ENCODE measurements around the gene EVL.
A peak's percentile ranks its signal among the peaks of the same experiment; 100 is the strongest.

The EVL gene

DNA sequence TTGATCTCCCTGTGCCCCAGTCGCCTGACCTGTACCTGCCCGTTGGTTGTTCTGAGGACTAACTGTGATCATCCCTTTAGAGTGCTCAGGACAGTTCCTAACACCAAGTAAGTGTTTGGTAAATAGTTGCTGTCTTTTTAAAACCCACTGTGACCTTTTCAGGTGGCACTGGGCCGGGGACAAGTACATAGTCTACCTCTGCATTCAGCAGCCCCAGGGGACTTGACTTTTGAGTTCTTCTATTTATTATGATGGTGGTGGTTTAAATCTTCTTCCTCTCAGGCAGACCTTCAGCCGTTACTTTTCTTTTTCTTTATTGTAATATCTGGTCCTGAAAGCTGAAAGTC lies 38.8 kb downstream of the EVL start:
- H3K4me3 ChIP-seq (ENCODE audit: low read depth, low read length) = no peak overlapping the region
- no peak for DNase-seq (ENCODE audit: low read depth)
- TF ChIP-seq POLR2A (IDR thresholded peaks at IDR 0.05; ENCODE audit: extremely low read depth, insufficient read length) = no peak
- no peak for TF ChIP-seq MYC (IDR thresholded peaks at IDR 0.05; ENCODE audit: low read depth, low read length)
- TF ChIP-seq, protein P1, sequence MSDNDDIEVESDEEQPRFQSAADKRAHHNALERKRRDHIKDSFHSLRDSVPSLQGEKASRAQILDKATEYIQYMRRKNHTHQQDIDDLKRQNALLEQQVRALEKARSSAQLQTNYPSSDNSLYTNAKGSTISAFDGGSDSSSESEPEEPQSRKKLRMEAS (IDR thresholded peaks at IDR 0.05; ENCODE audit: low read depth, low read length) = no peak
- TF ChIP-seq, protein P2, sequence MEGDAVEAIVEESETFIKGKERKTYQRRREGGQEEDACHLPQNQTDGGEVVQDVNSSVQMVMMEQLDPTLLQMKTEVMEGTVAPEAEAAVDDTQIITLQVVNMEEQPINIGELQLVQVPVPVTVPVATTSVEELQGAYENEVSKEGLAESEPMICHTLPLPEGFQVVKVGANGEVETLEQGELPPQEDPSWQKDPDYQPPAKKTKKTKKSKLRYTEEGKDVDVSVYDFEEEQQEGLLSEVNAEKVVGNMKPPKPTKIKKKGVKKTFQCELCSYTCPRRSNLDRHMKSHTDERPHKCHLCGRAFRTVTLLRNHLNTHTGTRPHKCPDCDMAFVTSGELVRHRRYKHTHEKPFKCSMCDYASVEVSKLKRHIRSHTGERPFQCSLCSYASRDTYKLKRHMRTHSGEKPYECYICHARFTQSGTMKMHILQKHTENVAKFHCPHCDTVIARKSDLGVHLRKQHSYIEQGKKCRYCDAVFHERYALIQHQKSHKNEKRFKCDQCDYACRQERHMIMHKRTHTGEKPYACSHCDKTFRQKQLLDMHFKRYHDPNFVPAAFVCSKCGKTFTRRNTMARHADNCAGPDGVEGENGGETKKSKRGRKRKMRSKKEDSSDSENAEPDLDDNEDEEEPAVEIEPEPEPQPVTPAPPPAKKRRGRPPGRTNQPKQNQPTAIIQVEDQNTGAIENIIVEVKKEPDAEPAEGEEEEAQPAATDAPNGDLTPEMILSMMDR (IDR thresholded peaks at IDR 0.05; ENCODE audit: low read depth, low read length) = no peak

DNA sequence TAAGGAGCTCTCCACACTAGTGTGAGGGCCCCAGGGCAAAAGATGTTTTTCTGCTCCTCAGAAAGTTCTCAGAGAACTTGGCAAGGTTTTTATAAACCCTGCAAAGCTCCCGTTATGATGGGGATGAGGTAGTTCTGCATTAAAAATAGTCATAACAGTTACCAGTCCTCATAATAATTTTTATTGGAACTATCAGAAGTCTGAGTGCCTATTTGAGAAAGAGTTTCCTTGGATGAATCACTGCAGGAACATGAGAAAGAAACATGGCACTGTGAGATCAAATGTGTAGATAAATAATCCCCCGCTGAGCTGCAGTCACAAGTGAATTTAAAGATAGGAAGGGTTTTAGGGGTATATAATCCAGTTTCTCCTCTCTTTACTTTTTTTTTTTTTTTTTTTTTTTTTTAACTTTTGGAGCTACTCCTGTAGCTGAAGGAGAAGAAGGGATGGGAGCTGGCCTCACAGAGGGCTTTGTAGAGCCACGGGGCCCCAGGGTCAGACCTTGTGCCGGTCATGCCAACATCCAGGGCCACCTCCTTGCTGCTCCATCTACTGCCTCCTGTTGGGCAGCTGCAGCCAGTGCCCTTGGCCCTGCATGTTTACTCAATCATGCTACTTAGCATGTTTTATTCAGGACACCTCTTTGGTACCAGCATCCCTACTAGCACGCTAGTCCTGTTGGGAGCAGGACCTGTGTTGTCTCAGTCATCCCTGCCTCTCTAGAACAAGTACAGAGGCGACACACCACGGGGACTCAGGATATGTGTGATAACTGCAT lies 39.5 kb downstream of the EVL start:
- no peak overlapping the region for H3K4me3 ChIP-seq (ENCODE audit: low read depth, low read length)
- no peak for DNase-seq (ENCODE audit: low read depth)
- TF ChIP-seq, protein P2 (IDR thresholded peaks at IDR 0.05; ENCODE audit: low read depth, low read length) = peak; percentile 16
- no peak for TF ChIP-seq MYC (IDR thresholded peaks at IDR 0.05; ENCODE audit: low read depth, low read length)

DNA sequence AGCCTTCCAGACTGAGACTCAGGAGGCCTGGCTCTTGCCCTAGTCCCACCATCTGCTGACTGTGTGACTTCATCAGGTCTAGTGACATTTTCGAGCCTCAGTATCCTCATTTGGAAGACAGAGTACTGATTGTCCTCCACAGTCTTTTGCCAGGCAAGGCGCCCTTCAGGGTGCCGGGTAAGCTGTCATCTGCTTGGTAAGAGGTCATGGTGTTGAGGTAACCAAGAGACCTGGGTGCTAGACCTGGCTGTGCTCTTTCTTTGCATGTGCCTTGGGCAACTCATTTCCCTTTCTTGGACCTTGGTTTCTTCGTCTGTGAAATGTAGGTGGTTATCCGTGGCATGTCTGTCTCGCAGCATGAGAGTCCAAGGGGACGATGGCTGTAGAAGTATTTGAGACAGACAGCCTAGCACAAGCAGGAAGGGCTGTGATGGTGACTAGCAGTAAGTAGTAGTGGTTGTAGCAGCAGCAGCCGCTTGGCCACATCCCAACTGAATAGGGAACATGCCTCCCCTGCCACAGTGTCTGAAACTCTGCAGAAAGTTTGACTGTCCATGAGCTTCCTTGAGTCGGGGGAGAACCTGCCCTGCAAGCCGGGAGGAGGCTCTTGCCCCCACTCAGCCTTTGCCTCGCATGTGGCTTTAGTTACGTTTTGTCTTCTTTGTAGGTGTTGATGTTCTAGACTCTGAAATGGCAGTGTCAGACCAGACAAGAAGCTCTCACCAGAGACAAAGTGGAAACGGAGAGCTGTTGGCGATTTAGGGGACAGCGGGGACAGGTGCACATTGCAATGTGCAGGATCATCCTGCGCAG lies 40.3 kb downstream of the EVL start:
- TF ChIP-seq, protein P2 (IDR thresholded peaks at IDR 0.05; ENCODE audit: low read depth, low read length) = no peak
- no peak for TF ChIP-seq MYC (IDR thresholded peaks at IDR 0.05; ENCODE audit: low read depth, low read length)
- no peak for TF ChIP-seq POLR2A (IDR thresholded peaks at IDR 0.05; ENCODE audit: extremely low read depth, insufficient read length)
- TF ChIP-seq, protein P1 (IDR thresholded peaks at IDR 0.05; ENCODE audit: low read depth, low read length) = no peak
- H3K4me3 ChIP-seq (ENCODE audit: low read depth, low read length) = no peak overlapping the region
- DNase-seq (ENCODE audit: low read depth) = no peak

DNA sequence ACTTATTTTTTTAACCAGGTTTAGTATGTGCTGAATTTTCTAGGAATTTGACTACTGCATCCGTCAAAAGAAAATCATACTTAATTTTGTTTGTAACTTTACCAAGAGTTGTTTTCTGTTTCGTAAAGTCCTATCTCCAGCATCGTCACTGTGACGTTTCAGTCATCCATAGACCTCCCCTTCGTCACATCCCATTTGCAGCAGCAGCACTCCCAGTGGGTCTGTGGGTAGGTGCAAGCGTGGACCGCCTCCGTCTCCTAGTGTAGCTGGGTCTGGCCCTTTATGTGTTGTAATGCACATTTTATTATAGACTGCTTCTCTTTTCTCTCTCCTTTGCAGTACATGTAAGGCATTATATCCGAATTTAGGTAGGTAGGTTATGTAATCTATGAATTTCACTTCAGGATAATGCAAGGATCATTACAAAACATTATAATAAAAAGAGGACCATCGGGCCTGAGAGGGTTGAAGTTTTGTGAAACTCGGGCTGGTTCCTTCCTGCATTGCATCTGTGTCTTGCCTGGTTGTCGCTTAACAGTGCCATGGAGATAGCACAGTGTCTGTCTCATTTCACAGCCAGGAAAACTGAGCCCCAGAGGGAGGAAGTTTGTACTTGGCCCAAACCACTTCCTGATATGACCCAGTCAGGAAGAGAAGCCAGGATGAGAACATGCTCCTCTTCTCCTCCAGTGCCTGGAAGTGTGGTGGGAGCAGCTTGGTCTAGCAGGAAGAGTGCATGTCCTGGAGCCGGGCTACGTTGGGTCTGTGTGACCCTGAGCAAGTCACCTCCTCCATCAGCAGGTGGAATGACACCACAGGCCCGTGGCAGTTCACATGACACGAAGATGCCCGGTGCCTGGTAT lies 41.3 kb downstream of the EVL start:
- no peak for DNase-seq (ENCODE audit: low read depth)
- TF ChIP-seq POLR2A (IDR thresholded peaks at IDR 0.05; ENCODE audit: extremely low read depth, insufficient read length) (no peak), MYC (IDR thresholded peaks at IDR 0.05; ENCODE audit: low read depth, low read length) (no peak)
- TF ChIP-seq, protein P2 (IDR thresholded peaks at IDR 0.05; ENCODE audit: low read depth, low read length) = no peak
- TF ChIP-seq, protein P1 (IDR thresholded peaks at IDR 0.05; ENCODE audit: low read depth, low read length) = no peak
- H3K4me3 ChIP-seq (ENCODE audit: low read depth, low read length) = no peak overlapping the region

DNA sequence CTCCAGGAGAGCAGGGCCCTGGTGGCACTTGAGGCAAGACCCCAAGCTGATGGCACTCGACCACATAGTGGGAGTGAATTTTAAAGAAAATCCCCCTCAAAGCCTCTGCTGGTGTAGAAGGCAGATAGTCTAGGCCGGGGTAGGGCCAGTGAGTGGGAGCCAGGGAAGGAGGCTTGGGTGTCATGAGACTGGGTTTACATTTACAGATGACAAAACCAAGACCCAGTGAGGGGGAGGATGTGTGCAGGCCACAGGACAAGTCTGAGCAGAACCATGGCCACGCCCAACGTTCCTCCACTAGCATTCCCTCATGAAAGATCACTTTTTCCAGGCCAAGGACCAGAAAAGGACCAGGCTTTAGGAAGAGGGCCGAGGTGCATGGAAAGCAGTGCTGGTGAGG lies 42.0 kb downstream of the EVL start:
- H3K4me3 ChIP-seq (ENCODE audit: low read depth, low read length) = no peak overlapping the region
- TF ChIP-seq, protein P2 (IDR thresholded peaks at IDR 0.05; ENCODE audit: low read depth, low read length) = no peak
- TF ChIP-seq MYC (IDR thresholded peaks at IDR 0.05; ENCODE audit: low read depth, low read length) = no peak
- TF ChIP-seq, protein P1 (IDR thresholded peaks at IDR 0.05; ENCODE audit: low read depth, low read length) = no peak
- TF ChIP-seq POLR2A (IDR thresholded peaks at IDR 0.05; ENCODE audit: extremely low read depth, insufficient read length) = no peak
- no peak for DNase-seq (ENCODE audit: low read depth)
